ENCODE results near the gene ZSCAN12.

DNA sequence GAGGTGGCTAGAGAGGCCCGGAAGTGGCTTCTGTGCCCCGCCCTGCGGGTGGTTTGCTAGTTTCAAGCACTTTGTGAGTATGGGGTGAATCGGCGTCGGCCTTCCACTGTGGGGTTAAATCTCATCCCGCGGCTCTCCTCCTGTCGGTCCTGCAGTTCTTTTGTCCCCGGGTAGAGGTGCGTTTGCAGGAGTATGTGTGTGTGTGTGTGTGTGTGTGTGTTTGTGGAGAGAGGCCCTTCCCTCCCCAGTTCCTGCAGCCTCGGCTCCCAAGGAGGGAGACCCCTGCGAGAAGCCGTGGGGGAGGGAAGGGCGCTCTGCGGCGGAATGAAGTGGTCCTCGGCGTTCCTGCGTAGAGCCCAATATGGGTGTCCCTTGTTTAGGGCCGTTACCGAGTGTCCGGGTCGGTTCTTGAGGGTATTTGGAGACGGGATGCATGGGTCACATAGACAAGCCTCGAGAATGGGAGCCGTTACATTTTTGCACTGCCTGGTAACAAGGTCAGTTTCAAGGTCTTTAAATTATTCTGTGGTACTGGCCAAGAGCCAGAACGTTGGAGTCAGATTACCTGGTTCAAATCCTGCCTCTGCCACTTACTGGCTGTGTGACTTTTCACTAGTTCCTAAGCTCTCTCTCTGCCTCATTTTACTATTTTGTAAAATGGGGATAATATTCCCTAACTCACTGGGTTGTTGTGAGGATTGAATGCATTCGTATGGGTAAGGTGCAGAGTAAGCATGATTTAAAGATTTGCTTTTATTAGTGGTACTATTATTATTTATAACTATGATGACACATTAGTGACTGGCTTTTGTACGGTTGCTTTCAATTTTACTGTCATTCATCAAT, 49.4 kb downstream of the ZSCAN12 start, which contains the start of gene ZKSCAN3:
- no peak for TF ChIP-seq ZNF423 (CRISPR knock-in tag; IDR thresholded peaks at IDR 0.05)
- TF ChIP-seq, protein P1, sequence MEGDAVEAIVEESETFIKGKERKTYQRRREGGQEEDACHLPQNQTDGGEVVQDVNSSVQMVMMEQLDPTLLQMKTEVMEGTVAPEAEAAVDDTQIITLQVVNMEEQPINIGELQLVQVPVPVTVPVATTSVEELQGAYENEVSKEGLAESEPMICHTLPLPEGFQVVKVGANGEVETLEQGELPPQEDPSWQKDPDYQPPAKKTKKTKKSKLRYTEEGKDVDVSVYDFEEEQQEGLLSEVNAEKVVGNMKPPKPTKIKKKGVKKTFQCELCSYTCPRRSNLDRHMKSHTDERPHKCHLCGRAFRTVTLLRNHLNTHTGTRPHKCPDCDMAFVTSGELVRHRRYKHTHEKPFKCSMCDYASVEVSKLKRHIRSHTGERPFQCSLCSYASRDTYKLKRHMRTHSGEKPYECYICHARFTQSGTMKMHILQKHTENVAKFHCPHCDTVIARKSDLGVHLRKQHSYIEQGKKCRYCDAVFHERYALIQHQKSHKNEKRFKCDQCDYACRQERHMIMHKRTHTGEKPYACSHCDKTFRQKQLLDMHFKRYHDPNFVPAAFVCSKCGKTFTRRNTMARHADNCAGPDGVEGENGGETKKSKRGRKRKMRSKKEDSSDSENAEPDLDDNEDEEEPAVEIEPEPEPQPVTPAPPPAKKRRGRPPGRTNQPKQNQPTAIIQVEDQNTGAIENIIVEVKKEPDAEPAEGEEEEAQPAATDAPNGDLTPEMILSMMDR (IDR thresholded peaks at IDR 0.05): no peak
